HEK293T (cell line): Measurements from ENCODE around the gene PEAK3.

Experiments
- FOXK2 ChIP-seq: fragments of 450-650 bp; IDR thresholded peaks from 2 replicates; pipeline ENCODE4 v1.6.1; 2016; ENCODE audit warnings: mild to moderate bottlenecking
- FOXM1 ChIP-seq: fragments of 450-650 bp; IDR thresholded peaks from 2 replicates; pipeline ENCODE4 v1.6.1; 2017; ENCODE audit warnings: mild to moderate bottlenecking, borderline replicate concordance
- L3MBTL2 ChIP-seq: fragments of 450-650 bp; conservative IDR thresholded peaks from 2 replicates; pipeline ENCODE4 v1.6.1; 2016; ENCODE audit warnings: mild to moderate bottlenecking
- SUZ12 ChIP-seq: fragments of 450-650 bp; IDR thresholded peaks from 2 replicates; pipeline ENCODE4 v1.6.1; 2016; ENCODE audit warnings: mild to moderate bottlenecking
- TARDBP ChIP-seq: fragments of 450-650 bp; IDR thresholded peaks from 2 replicates; pipeline ENCODE4 v1.6.1; 2016

GRCh38 chr19:2231621-2232221 lies 50.3 kb downstream of the PEAK3 start:
- no peak for TF ChIP-seq FOXK2
- TF ChIP-seq FOXM1, result no peak
- no peak for TF ChIP-seq SUZ12
- no peak for TF ChIP-seq L3MBTL2
- TF ChIP-seq TARDBP, result no peak
